Liver (tissue), 9 donors: ENCODE measurements around the gene C10orf143. TPM values are rescaled to one million over a fixed set of nuclear protein-coding genes. Genes with fewer than 3 reads are reported as not detected.

Source experiments
- DNase-seq: peaks from one replicate; pipeline ENCODE4 v3.0.0-alpha.2; 2017; ENCODE audit warnings: low spot score
- H3K27ac ChIP-seq, 2 donors: one replicate each; pipeline ENCODE4 v1.7.0; 2013; ENCODE audit warnings: inconsistent platforms in 2 of 2, low read length in 2 of 2, control low read depth in 1 of 2, low read depth in 1 of 2, mild to moderate bottlenecking in 1 of 2
- H3K27me3 ChIP-seq, 4 donors: one replicate each; pipeline versions ENCODE4 v1.6.1 to v1.7.0; 2013; ENCODE audit warnings: low read length in 3 of 4, inconsistent platforms in 1 of 4, mild to moderate bottlenecking in 1 of 4, moderate library complexity in 1 of 4; ENCODE audit not compliant: control insufficient read depth in 4 of 4, insufficient read depth in 4 of 4
- H3K36me3 ChIP-seq, 4 donors: one replicate each; pipeline versions ENCODE4 v1.6.1 to v1.7.0; 2013; ENCODE audit warnings: low read length in 3 of 4, mild to moderate bottlenecking in 3 of 4, low read depth in 1 of 4, moderate library complexity in 1 of 4; ENCODE audit not compliant: control insufficient read depth in 4 of 4, insufficient read depth in 3 of 4
- H3K4me1 ChIP-seq, 4 donors: one replicate each; pipeline versions ENCODE4 v1.6.1 to v1.7.0; 2013; ENCODE audit warnings: low read length in 3 of 4, mild to moderate bottlenecking in 3 of 4, moderate library complexity in 1 of 4; ENCODE audit not compliant: control insufficient read depth in 4 of 4, insufficient read depth in 4 of 4
- H3K4me3 ChIP-seq, 3 donors: one replicate each; pipeline versions ENCODE4 v1.6.1 to v1.7.0; 2013; ENCODE audit warnings: low read length in 3 of 3, control low read depth in 1 of 3, low read depth in 1 of 3, mild to moderate bottlenecking in 1 of 3
- H3K9ac ChIP-seq, 2 donors: one replicate each; pipeline ENCODE4 v1.7.0; 2013; ENCODE audit warnings: low read length in 2 of 2, mild to moderate bottlenecking in 2 of 2, moderate library complexity in 2 of 2, control low read depth in 1 of 2, low read depth in 1 of 2
- H3K9me3 ChIP-seq, 4 donors: one replicate each; pipeline versions ENCODE4 v1.6.1 to v1.7.0; 2013; ENCODE audit warnings: low read length in 3 of 4; ENCODE audit not compliant: control insufficient read depth in 4 of 4
- ATF3 ChIP-seq: IDR thresholded peaks from 2 replicates; pipeline ENCODE4 v1.6.1; 2016; ENCODE audit warnings: antibody characterized with exemption
- EGR1 ChIP-seq, 2 donors: IDR thresholded peaks; 2 replicates each; pipeline ENCODE4 v1.6.1; 2016 to 2018; ENCODE audit warnings: antibody characterized with exemption in 2 of 2, low read depth in 2 of 2
- FOXA1 ChIP-seq: IDR thresholded peaks from 2 replicates; pipeline ENCODE4 v1.6.1; 2016; ENCODE audit warnings: antibody characterized with exemption
- FOXA2 ChIP-seq: IDR thresholded peaks from 2 replicates; pipeline ENCODE4 v1.6.1; 2016; ENCODE audit warnings: antibody characterized with exemption
- GABPA ChIP-seq, 2 donors: IDR thresholded peaks in 1 of 2; conservative IDR thresholded peaks in 1 of 2; 2 replicates each; pipeline ENCODE4 v1.6.1; 2016; ENCODE audit warnings: antibody characterized with exemption in 2 of 2, mild to moderate bottlenecking in 1 of 2, moderate library complexity in 1 of 2
- HNF4A ChIP-seq, 2 donors: conservative IDR thresholded peaks; 2 replicates each; pipeline ENCODE4 v1.6.1; 2016; ENCODE audit warnings: antibody characterized with exemption in 2 of 2, mild to moderate bottlenecking in 2 of 2
- HNF4G ChIP-seq: IDR thresholded peaks from 2 replicates; pipeline ENCODE4 v1.6.1; 2016; ENCODE audit warnings: antibody characterized with exemption
- JUND ChIP-seq, 2 donors: IDR thresholded peaks; 2 replicates each; pipeline ENCODE4 v1.6.1; 2016; ENCODE audit warnings: antibody characterized with exemption in 2 of 2
- MAX ChIP-seq: IDR thresholded peaks from 2 replicates; pipeline ENCODE4 v1.6.1; 2016; ENCODE audit warnings: antibody characterized with exemption
- NR2F2 ChIP-seq: IDR thresholded peaks from 2 replicates; pipeline ENCODE4 v1.6.1; 2016; ENCODE audit warnings: antibody characterized with exemption
- RAD21 ChIP-seq, 2 donors: IDR thresholded peaks; 2 replicates each; pipeline ENCODE4 v1.6.1; 2016; ENCODE audit warnings: antibody characterized with exemption in 2 of 2, mild to moderate bottlenecking in 2 of 2
- REST ChIP-seq: IDR thresholded peaks from 2 replicates; pipeline ENCODE4 v1.6.1; 2016; ENCODE audit warnings: antibody characterized with exemption, mild to moderate bottlenecking
- RXRA ChIP-seq, 2 donors: IDR thresholded peaks; 2 replicates each; pipeline ENCODE4 v1.6.1; 2017 to 2018; ENCODE audit warnings: antibody characterized with exemption in 2 of 2, mild to moderate bottlenecking in 1 of 2
- SP1 ChIP-seq: IDR thresholded peaks from 2 replicates; pipeline ENCODE4 v1.6.1; 2018; ENCODE audit warnings: antibody characterized with exemption, mild to moderate bottlenecking
- TAF1 ChIP-seq: conservative IDR thresholded peaks from 2 replicates; pipeline ENCODE4 v1.6.1; 2016; ENCODE audit warnings: antibody characterized with exemption, mild to moderate bottlenecking
- YY1 ChIP-seq: IDR thresholded peaks from 2 replicates; pipeline ENCODE4 v1.6.1; 2016; ENCODE audit warnings: antibody characterized with exemption, mild to moderate bottlenecking
- ZBTB33 ChIP-seq: IDR thresholded peaks from 2 replicates; pipeline ENCODE4 v1.6.1; 2016; ENCODE audit warnings: antibody characterized with exemption
- WGBS: extraction: QIAGEN DNeasy Blood & Tissue Kit; methylation state at CpG from one replicate; pipeline ENCODE4 v1.1.7; 2013; 5-methylcytosine and 5-hydroxymethylcytosine counted together
- polyA plus RNA-seq, 2 donors: library from polyadenylated mRNA; stranded (reverse) in 1 of 2; unstranded in 1 of 2; fragments of 200-250 nt in 1 of 2; fragments of >200 nt in 1 of 2; fragmentation: Nextera tagmentation in 1 of 2; extraction: Ambion mirVana in 1 of 2; gene quantifications; one replicate each; pipeline versions ENCODE4 v1.2.1 to v1.2.3, GENCODE V29; 2013 to 2015
- total RNA-seq, 2 donors: library from RNA; depleted of rRNA; stranded (reverse); fragments of >200 nt; gene quantifications; one replicate each; pipeline ENCODE4 v1.2.3, GENCODE V29; 2014
- TF ChIP-seq, protein P1 (sequence below): fragments of 150-350 bp; IDR thresholded peaks from 2 replicates; pipeline ENCODE4 v1.5.1; 2017; ENCODE audit warnings: improper control_type of control experiment, low read depth, low read length; ENCODE audit not compliant: missing input control
- donor health status: healthy.
- donor health status: healthy.
- donor health status: healthy.
- donor health status: healthy.
- donor health status: healthy.

Gene C10orf143
- total and polyA plus RNA-seq, 4 donors = 0.14 to 2.7 (median 1.2) TPM

GRCh38 chr10:130023454-130024230, 87.0 kb downstream of the C10orf143 start:
- WGBS = 84% methylated on average over 19 of the region's 19 CpGs
- no peak for DNase-seq
- no peaks in the 10 kb centered on the region for H3K36me3 ChIP-seq
- no peaks in the 10 kb centered on the region for H3K4me1 ChIP-seq
- H3K4me3 ChIP-seq = no peak overlapping the region
- no peaks in the 10 kb centered on the region for H3K27me3 ChIP-seq
- no peak overlapping the region for H3K27ac ChIP-seq
- no peak for TF ChIP-seq TAF1
- no peak for TF ChIP-seq ZBTB33
- no peak for TF ChIP-seq GABPA (IDR thresholded peaks at IDR 0.05 in 1 of 2, conservative IDR thresholded peaks at IDR 0.05 in 1 of 2)
- no peak for TF ChIP-seq RAD21 (IDR thresholded peaks at IDR 0.05)
- TF ChIP-seq EGR1 (IDR thresholded peaks at IDR 0.05; ENCODE audit: low read depth in 2 of 2) = no peak
- TF ChIP-seq FOXA1 = no peak
- TF ChIP-seq HNF4G = no peak
- no peak for TF ChIP-seq SP1
- TF ChIP-seq HNF4A (conservative IDR thresholded peaks at IDR 0.05) = no peak
- no peak for TF ChIP-seq JUND (IDR thresholded peaks at IDR 0.05)
- no peak overlapping the region for H3K9ac ChIP-seq
- no peaks in the 10 kb centered on the region for H3K9me3 ChIP-seq

DNA sequence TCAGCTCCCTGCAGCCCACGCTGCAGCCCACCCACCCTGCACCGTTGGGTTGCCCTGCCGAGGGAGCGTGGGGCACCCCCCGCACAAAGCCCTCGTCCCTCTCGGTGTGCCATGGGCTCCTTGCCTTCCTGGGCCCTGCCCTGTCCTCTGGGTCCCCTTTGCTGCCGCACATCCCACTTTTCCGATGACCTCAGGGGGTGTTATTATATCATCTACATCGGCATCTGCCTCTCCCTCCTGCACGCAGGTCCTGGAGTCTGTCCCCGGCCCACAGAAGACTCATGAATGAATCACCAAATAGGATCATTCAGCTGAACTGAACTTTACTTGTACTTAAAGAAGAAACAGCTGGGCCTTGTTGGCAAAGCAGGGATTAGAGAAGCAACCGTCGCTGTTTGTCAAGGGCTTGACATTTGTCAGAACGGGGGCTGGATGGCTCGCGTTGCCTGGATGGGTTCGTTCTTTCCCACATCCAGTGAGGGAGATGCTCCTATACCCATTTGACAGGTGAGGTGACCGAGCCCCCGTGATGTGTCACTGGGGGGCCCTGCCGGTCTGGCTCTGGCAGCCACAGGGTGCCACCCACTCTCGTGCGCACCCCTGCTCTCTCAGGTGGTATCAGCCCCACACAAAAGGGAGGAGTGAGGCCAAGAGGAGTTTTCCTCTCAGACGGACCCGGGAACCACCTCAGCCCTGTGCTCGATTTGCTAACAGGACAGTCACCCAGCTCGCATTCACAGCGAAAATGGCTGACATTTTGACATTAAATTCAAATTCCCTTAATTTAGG, 87.9 kb downstream of the C10orf143 start:
- 81% methylated on average over 28 of the region's 28 CpGs for WGBS
- Histone ChIP-seq H3K4me1 (no peaks in the 10 kb centered on the region), H3K27me3 (no peaks in the 10 kb centered on the region), H3K27ac (no peak overlapping the region), H3K9ac (no peak overlapping the region), H3K9me3 (no peaks in the 10 kb centered on the region), H3K4me3 (no peak overlapping the region), H3K36me3 (no peaks in the 10 kb centered on the region)
- no peak for DNase-seq
- TF ChIP-seq SP1 (no peak), GABPA (IDR thresholded peaks at IDR 0.05 in 1 of 2, conservative IDR thresholded peaks at IDR 0.05 in 1 of 2) (no peak), HNF4A (conservative IDR thresholded peaks at IDR 0.05) (no peak), EGR1 (IDR thresholded peaks at IDR 0.05; ENCODE audit: low read depth in 2 of 2) (no peak), JUND (IDR thresholded peaks at IDR 0.05) (no peak), YY1 (no peak), REST (no peak), ZBTB33 (no peak), HNF4G (no peak), MAX (no peak), RXRA (IDR thresholded peaks at IDR 0.05) (no peak), ATF3 (no peak), FOXA2 (no peak), FOXA1 (no peak), RAD21 (IDR thresholded peaks at IDR 0.05) (no peak), NR2F2 (no peak)
- TF ChIP-seq, protein P1, sequence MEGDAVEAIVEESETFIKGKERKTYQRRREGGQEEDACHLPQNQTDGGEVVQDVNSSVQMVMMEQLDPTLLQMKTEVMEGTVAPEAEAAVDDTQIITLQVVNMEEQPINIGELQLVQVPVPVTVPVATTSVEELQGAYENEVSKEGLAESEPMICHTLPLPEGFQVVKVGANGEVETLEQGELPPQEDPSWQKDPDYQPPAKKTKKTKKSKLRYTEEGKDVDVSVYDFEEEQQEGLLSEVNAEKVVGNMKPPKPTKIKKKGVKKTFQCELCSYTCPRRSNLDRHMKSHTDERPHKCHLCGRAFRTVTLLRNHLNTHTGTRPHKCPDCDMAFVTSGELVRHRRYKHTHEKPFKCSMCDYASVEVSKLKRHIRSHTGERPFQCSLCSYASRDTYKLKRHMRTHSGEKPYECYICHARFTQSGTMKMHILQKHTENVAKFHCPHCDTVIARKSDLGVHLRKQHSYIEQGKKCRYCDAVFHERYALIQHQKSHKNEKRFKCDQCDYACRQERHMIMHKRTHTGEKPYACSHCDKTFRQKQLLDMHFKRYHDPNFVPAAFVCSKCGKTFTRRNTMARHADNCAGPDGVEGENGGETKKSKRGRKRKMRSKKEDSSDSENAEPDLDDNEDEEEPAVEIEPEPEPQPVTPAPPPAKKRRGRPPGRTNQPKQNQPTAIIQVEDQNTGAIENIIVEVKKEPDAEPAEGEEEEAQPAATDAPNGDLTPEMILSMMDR = no peak
